Type B pancreatic cell (in vitro differentiated cells): ENCODE results near the gene LRCH3. TPM values are rescaled to one million over a fixed set of nuclear protein-coding genes. Genes with fewer than 3 reads are reported as not detected.
A peak's percentile ranks its signal among the peaks of the same experiment; 100 is the strongest.

Experiments used
- DNase-seq: peaks from one replicate; pipeline ENCODE4 v3.0.0; 2021; ENCODE audit warnings: mixed read lengths; ENCODE audit not compliant: unreplicated experiment; ENCODE audit errors: extremely low spot score
- H3K27ac Mint-ChIP-seq: 2 replicates; pipeline ENCODE4 v1.8.0; 2021; ENCODE audit warnings: mild to moderate bottlenecking, mixed read lengths
- H3K27me3 Mint-ChIP-seq: 2 replicates; pipeline ENCODE4 v1.8.0; 2021; ENCODE audit warnings: mixed read lengths
- H3K36me3 Mint-ChIP-seq: 2 replicates; pipeline ENCODE4 v1.8.0; 2021; ENCODE audit warnings: mixed read lengths
- H3K4me1 Mint-ChIP-seq: one replicate; pipeline ENCODE4 v1.8.0; 2021; ENCODE audit warnings: mixed read lengths; ENCODE audit not compliant: unreplicated experiment
- H3K4me3 Mint-ChIP-seq: 2 replicates; pipeline ENCODE4 v1.8.0; 2021; ENCODE audit warnings: mild to moderate bottlenecking, mixed read lengths
- H3K9me3 Mint-ChIP-seq: 2 replicates; pipeline ENCODE4 v1.8.0; 2021; ENCODE audit warnings: mixed read lengths
- long read RNA-seq: library from polyadenylated mRNA; unstranded; transcript quantifications from one replicate; pipeline ENCODE4 v2.0.0, GENCODE V29; 2020
- total RNA-seq: library from RNA; stranded (reverse); gene quantifications from 2 replicates; pipeline ENCODE4 v1.2.1, GENCODE V29; 2021; ENCODE audit warnings: low replicate concordance
- TF ChIP-seq, protein P1 (sequence below): fragments of 200-600 bp; sonication (generic); conservative IDR thresholded peaks from 2 replicates; pipeline ENCODE4 v1.5.0; 2021; ENCODE audit warnings: antibody characterized with exemption, mild to moderate bottlenecking

LRCH3 gene
- total RNA-seq, result 49.7 and 58.7 TPM in 2 replicates
- long read RNA-seq, partial matches to known transcripts, result 3 of 27 reads
- long read RNA-seq, other reads (novel, unspliced or antisense), result 20 of 27 reads

GRCh38 chr3:197791113-197791891, at the start of gene LRCH3:
Gene LRCH3 (plus strand): TSS chr3:197791254. CDS start chr3:197791279, 25 bp downstream.
- peak; percentile 96 for DNase-seq
- TF ChIP-seq, protein P1, sequence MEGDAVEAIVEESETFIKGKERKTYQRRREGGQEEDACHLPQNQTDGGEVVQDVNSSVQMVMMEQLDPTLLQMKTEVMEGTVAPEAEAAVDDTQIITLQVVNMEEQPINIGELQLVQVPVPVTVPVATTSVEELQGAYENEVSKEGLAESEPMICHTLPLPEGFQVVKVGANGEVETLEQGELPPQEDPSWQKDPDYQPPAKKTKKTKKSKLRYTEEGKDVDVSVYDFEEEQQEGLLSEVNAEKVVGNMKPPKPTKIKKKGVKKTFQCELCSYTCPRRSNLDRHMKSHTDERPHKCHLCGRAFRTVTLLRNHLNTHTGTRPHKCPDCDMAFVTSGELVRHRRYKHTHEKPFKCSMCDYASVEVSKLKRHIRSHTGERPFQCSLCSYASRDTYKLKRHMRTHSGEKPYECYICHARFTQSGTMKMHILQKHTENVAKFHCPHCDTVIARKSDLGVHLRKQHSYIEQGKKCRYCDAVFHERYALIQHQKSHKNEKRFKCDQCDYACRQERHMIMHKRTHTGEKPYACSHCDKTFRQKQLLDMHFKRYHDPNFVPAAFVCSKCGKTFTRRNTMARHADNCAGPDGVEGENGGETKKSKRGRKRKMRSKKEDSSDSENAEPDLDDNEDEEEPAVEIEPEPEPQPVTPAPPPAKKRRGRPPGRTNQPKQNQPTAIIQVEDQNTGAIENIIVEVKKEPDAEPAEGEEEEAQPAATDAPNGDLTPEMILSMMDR, result no peak
- H3K36me3 Mint-ChIP-seq, result peaks cover 5% of the 10 kb centered on the region

DNA sequence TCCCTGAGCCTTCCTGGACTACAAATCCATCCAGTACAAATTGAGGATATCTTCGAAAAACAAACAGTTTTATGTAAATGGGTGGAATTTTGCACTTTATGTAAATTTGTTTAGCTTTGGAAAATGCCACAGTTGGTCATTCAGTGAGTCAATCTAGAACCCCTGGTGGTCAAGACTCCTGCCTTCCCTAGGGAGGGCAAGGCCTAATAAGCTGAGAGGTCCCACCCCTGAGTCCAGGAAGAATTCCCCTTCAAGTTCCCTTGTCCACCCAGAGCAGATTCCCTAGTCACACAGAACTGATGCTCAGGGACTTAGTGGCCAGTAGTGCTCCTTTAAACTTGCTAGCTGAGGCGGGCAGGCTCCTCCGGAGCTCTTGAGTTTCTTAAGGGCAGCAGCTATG, 48.3 kb upstream of the LRCH3 start:
- H3K27me3 Mint-ChIP-seq, result no peaks in the 10 kb centered on the region
- H3K27ac Mint-ChIP-seq, result no peak overlapping the region
- TF ChIP-seq, protein P1, result no peak
- no peak for DNase-seq
- no peaks in the 10 kb centered on the region for H3K36me3 Mint-ChIP-seq
- H3K9me3 Mint-ChIP-seq, result no peaks in the 10 kb centered on the region
- no peak overlapping the region for H3K4me3 Mint-ChIP-seq
- H3K4me1 Mint-ChIP-seq, result no peaks in the 10 kb centered on the region

More at GRCh38 chr3:197791113-197791891, at the start of gene LRCH3:
- Mint-ChIP-seq H3K4me1 (peaks cover 26% of the 10 kb centered on the region), H3K27me3 (no peaks in the 10 kb centered on the region), H3K4me3 (peak within 1 kb of the TSS; percentile 97), H3K9me3 (no peaks in the 10 kb centered on the region), H3K27ac (peak within 1 kb of the TSS; percentile 93)

GRCh38 chr3:197746209-197746608, 44.8 kb upstream of the LRCH3 start:
- peaks cover 8% of the 10 kb centered on the region for H3K4me1 Mint-ChIP-seq
- TF ChIP-seq, protein P1, result no peak
- H3K9me3 Mint-ChIP-seq, result no peaks in the 10 kb centered on the region
- H3K4me3 Mint-ChIP-seq, result no peak overlapping the region
- H3K27me3 Mint-ChIP-seq, result no peaks in the 10 kb centered on the region
- DNase-seq, result no peak
- H3K27ac Mint-ChIP-seq, result no peak overlapping the region
- H3K36me3 Mint-ChIP-seq, result no peaks in the 10 kb centered on the region

GRCh38 chr3:197746801-197747237, 44.2 kb upstream of the LRCH3 start:
- no peaks in the 10 kb centered on the region for H3K9me3 Mint-ChIP-seq
- no peak for DNase-seq
- no peak overlapping the region for H3K27ac Mint-ChIP-seq
- H3K4me1 Mint-ChIP-seq, result peaks cover 10% of the 10 kb centered on the region
- no peaks in the 10 kb centered on the region for H3K27me3 Mint-ChIP-seq
- no peaks in the 10 kb centered on the region for H3K36me3 Mint-ChIP-seq
- TF ChIP-seq, protein P1, result no peak
- H3K4me3 Mint-ChIP-seq, result no peak overlapping the region

GRCh38 chr3:197748597-197749314, 42.3 kb upstream of the LRCH3 start:
- H3K9me3 Mint-ChIP-seq, result no peaks in the 10 kb centered on the region
- H3K27ac Mint-ChIP-seq, result peak overlapping the region; percentile 95
- DNase-seq, result no peak
- peaks cover 19% of the 10 kb centered on the region for H3K4me1 Mint-ChIP-seq
- no peaks in the 10 kb centered on the region for H3K27me3 Mint-ChIP-seq
- H3K36me3 Mint-ChIP-seq, result no peaks in the 10 kb centered on the region
- H3K4me3 Mint-ChIP-seq, result peak overlapping the region; percentile 95
- TF ChIP-seq, protein P1, result no peak
